SKM-1 treated with dmso at 0.1 percent for 144 hours (cell line): Measurements from ENCODE around the gene BCL11B.

Source experiments
- DNase-seq: peaks from one replicate; lab custom pipeline; 2025; ENCODE audit not compliant: unreplicated experiment; lab: John Stamatoyannopoulos, UW

Gene BCL11B

DNA sequence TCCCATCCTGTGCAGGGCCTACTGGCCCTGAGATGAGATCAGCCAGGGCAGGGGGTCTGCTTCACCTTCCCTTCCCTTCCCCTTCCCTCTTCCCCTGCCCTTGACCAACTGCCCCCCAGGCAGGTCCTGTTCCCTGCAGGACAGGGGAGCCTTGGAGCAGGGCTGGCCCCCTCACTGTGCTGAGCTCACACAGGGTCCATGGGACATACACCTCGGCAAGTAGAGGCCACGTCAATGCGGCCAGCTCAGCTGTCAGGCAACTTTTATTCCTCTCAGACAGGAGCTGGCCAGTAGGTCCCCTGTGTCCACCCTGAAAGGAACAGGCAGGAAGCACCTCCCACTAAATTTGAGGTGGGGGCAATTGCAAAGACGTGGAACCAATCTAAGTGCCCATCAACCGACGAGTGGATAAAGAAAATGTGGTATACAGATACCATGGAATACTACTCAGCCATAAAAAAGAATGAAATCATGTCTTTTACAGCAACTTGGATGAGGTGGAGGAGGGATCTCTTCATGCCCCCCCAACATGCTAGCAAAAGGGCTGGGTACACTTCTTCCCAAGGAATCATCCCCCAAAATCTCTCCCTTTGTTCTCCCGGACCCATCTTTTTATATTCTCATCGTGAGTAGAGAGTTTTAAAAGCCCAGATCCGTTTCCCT is 148.7 kb downstream of the BCL11B start:
- no peak for DNase-seq

DNA sequence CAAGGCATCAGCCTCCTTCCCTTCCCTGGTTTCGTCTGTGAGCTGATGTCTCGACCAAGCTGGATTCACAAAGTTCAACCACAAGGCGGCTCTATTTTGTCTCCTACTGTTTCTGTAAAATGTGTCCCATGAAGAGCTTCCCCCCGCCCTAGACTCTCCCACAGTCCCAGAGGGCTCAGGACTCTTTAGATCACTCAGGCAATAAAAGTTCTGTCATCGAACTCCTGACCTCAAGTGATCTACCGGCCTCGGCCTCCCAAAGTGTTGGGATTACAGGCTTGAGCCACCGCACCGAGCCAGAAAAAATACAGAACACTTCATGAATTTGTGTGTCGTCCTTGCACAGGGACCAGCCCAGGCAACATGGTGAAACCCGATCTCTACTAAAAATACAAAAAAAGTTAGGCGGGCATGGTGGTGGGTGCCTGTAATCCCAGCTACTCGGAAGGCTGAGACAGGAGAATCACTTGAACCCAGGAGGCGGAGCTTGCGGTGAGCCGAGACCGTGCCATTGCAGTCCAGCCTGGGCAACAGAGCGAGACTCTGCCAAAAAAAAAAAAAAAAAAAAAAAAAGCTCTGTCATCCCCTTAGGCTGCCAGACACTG is 149.4 kb downstream of the BCL11B start:
- no peak for DNase-seq

DNA sequence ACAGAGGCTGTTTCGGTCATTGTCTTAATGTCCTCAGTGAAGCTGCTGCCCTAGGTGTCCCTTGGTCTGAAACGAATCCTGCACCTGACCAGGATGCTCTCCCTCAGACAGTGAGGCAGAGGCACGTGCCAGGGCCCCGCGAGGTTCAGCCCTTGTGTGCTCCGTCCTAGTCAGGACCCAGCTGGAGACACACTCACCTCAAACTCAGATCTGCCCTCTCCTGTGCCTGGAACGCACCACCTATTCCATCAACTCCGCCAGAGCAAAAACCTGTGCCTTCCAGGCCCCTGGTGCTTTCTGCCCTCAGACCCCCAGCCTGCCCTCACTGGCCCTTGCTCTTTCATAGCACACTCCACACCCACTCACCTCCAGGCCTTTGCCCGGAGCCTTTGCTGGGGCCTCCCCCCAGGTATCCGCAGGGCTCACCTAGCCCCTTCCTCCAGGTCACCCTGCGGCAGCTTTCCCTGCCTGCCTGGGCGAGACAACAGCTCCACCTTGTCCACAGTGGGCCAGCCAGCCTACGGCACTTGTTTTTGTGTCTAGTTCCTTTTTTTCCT is 150.6 kb downstream of the BCL11B start:
- DNase-seq, result no peak

DNA sequence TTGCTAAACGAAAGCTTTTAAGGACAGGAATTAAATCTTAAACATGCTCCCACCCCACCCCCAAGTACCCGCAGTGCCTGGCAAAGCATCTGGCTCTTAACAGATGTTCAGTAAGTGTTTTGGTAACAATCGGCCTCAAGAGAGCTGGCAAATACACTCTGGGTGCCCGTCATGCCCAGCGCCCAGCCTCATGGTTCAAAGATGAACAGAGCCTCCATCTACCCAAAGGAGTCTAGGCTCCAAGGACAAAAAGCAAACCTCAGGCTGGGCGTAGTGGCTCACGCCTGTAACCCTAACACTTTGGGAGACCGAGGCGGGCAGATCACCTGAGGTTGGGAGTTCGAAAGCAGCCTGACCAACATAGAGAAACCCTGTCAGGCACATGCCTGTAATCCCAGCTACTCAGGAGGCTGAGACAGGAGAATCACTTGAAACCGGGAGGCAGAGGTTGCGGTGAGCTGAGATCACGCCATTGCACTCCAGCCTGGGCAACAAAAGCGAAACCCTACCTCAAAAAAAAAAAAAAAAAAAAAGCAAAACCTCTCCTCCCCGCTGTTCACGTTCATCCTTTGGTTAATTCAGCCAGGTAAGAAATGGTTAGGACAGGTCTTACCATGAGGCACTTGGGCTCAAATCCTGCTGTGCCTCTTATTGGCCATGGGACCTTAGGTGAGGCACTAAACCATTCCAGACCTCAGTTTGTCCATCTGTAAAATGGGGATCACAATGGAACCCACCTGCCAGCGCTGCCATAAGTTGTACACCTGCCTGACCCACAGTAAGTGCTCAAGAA is 151.3 kb downstream of the BCL11B start:
- no peak for DNase-seq

DNA sequence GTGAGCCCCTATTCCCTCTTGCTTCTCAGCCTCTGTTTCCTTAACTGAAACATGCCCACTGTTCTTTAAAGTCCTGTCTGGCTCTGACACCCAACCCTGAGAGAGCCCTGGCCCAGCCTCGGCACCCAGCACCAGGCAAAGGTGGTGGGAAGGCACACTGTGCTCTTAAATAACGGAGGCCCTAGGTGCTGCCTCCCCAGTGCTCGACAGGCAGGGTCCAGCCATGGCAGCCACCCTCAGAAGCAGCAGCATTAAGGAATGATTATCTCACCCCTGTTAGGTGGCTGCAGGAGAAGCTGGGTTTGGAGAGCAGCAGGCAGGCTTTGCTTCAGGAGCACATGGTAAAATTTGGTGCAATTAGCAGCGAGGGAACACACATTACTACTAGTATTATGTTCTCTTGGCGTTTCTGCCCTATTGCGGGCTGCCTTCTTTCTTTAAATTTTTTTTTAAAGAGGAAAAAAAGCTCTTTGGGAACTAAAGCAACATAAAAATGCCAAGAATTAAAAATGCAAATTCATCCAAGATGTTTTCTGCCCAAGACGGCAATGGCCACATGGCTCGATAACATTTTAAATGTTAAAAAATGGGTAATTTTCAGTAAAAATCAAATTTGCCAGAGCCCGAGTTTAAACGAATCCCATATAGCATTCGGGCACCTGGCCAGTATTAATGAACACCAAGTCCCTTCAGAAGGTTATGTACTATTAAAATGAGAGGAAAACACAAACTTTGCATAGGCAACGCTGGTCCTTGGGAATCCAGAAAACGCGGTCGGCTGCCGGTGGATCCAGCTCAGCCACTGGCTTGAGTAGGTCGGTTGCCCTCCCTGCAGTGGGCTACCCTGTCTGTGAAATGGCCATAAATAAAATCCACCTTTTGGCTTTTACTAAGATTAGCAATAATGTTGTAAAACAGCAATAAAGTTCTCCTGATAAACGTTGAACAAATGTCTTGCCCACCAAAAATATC is 152.2 kb downstream of the BCL11B start:
- no peak for DNase-seq
